Stimulated activated CD8-positive, alpha-beta memory T cell treated with anti-CD3 and anti-CD28 coated beads, Interleukin-7, amount 100 ng/mL, for 24 hours (primary cell): ENCODE data around the gene LMX1A.

Experiments
- DNase-seq: peaks from one replicate; pipeline ENCODE4 v3.0.0-alpha.2; 2020; ENCODE audit warnings: low read depth

Gene LMX1A

DNA sequence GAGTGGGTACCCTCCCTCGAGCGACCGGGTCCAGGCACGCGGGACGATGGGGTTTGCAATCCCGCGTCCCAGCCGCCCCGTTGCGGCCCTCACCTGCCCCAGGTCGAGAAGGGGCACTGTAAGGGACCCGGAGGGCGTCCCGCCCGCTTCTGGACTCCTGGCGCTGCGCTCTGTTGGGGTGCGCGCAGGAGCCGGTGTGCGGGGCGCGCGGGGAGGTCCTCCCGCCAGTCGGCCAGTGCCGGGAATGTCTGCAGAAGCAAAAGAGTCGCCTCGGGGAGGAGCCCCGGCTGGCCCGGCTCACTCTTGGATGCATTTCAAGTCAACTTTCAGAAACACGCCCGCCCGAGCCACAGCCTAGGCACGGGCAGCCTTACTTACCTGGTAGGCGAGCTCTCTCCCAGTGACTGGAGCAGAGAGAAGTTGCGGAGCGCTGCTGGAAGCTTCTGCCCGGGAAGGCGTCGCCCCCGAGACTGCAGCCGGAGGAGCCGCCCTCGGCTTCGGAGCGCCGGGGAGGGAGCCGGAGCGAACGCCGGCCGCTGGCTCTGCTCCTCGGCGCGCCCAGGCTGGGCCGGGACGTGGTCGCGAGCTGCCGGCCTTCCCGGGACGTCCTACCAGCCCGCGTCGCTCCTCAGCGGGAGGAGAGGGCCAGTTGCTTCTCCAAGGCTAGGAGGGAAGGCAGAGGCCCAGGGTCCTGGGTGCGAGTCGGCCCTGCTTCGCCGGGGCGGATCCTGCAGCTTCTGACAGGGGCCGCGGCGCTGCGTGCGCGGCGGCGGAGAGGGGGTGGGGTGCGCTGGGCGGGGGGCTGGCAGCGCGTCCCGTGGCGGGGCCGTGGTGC is at the start of gene LMX1A:
TSS of gene LMX1A (minus strand) at position 739 of the 835 bp plus-strand sequence. CDS start 1,156 bp downstream, outside the sequence.
- no peak for DNase-seq

DNA sequence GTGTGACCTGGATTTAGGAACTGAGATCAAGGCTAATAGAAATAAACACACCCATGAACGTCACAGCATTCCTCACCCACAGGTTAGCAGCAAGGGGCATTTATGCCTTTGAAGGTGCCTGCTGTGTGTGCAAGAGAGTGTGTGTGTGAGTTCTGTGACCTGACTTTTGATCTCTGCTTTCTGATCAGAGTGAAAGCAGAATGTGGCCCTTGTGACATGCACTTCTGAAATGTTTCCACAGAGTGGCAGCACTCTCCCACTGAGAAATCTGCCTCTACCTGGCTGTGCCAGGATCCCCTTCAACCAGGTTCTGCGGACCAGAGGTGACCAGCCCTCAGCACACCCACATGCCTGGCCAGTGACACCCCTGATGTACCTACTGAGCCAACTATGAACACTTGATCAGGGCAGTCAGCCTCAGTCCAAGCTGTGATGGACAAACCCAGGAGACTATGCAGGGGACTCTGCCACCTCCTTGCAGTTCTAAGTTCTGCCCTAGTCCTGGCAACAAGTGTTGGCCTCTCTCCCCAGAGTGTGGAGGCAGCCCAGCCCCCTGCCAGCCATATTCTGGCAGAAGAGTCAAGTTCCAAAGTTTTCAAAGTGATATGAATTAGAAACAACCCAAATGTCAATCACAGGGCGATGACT is 47.4 kb upstream of the LMX1A start:
- DNase-seq, result no peak

DNA sequence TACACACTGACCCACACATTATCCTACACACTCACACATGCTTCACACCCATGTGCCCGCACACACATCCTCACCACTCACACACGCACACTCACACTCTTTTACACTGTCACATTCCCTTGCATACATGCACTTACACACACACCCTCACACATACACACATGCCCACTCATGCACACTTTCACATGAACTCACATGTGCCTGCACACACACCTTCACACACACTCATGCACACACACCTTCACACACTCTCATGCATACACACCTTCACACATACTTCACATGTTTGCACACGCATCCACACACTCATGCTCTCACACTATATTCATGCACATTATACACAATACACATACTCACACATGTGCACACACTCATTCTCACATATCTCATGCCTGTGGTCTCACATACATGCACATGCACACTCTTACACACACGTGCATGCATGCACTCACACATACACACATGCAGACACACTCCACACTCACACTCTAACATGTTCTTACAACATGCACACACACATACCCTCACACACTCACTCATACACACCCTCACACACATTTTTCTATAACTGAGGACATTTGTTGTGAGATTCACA is 46.1 kb upstream of the LMX1A start:
- no peak for DNase-seq

DNA sequence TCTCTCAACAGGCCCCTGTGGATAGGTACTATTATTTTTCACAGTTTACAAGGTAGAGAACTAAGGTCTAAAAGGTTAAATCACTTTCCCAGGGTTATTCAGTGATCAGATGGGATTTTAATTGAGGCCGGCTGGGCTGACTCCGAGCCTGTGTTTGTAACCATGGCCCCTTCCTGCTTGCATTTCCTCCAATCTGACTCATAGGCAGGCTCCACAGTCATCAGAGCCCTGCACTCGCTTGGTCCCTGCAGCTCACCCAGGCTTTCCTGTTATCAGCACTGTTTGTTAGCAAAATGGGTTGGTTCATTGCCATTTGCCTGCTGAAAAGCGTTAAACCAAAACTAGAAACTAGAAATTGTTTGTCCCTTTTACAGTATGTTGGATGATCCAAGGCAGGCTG is 41.4 kb upstream of the LMX1A start:
- no peak for DNase-seq

DNA sequence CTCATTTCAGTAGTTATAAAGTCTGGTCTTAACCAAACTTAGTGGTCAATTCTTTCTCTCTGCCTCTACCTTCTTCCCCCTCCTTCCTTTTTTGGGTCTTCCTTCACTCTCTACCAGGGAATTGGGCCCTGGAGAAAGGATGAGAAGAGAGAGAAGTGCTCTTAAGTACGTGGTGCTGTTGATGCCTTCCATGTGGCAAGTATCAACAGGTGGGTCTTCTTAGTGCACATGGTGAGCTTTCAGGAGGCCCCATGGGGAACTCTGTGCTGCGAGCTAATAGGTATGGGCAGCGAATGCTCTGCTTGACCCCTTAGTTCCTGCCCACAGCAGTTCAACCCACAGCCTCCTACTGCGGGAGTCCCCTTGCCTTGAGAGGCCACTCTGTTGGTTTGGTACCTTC is 39.4 kb upstream of the LMX1A start:
- no peak for DNase-seq

DNA sequence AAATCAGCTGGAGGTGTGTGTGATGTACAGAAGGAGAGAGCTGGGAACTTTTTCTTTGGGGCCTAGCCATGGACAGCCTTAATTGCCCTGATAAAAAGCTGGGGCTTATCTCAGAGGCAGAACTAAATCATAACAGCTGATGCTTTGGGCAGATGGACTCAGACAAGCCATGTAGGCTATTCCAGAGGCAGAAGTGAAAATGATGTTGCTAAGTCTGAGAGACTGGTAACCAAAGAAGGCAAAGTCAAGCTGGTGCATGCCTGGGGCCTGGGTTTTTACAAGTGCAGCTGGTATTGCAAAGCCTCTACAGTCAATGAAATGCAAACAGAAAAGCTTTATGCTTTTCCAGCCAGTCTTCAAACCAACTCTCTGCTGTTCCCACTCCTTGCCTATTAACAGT is 39.0 kb upstream of the LMX1A start:
- no peak for DNase-seq

DNA sequence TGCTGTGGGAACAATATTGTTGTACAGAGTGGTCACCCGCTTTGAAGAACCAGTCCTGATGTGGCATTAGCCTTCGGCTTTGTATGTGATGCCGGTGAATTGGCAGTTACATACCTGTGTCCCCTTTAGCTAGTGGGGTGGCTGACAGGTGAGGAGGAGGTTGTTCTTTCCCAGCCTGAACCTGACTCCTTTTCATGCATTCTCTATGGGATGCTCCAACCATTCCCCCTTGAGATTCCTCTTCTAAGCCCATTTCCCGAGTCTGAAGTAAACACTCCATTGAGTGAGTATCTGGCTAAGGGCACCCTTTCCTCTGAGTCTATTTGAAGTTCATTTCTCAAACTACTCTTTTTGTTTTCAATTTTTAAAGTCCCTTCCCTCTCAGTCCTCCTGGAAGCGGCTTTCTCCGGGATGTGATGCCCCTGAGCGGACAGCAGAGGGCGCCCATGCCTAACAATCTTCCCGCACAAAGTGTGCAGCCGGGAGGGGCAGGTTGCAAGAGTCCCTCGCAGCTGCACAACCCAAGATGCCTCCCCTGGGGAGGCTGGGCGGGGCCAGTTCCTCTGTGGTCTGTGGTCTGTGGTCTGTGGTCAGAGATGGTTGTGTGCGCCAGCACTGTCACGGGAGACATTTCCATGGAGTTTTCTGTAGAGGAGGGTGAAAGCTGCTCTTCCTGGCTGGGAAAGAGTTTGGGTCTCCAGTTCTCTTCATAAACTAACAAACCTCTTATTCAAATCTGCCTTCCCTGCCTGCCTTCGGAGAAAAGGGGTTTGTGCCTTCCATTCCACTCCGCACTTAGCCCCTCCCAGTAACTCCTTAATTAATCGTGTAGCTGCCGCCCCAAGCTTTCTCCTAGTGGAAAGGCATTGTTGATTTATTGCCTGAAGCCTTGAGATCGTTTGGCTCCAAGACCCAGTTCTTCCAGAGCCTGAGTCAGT is 36.4 kb upstream of the LMX1A start:
- DNase-seq, result peak; percentile 72

DNA sequence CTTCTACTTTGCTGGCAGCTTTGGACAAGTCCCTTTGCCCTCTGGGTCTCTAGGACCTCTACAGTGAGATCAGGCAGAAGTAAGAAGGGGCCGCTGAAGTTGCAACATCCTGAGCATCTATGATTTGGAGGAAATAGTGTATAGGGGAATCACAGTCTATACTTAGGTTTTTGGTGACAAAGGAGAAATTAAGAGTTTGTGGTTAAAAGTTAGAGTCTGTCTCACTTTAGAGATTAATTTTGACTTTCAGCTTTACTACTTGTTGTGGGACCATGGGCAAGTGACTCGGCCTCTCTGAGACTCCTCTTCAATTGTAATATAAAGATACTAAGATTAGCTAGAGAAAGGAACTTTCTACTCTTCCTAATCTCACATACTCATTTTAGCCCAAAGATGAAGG is 33.1 kb upstream of the LMX1A start:
- DNase-seq, result no peak

DNA sequence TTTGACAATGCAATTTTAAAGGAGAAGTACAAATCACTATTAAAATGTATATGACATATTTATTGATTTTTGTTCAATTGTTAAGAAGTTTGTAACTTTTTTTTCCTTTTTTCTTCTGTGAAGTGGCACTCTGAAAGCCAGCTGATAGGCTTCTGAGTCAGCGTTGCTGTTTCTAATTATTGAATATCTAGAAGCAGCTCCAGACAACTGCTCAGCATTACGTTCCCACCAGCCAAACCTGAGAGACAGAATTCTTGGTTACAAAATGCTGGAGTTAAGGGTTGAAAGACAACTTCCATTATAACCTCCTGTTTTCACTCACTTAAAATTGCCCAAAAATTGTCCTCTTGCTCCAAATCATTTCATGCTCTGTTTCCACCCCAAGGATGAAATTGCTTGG is 31.4 kb upstream of the LMX1A start:
- no peak for DNase-seq

DNA sequence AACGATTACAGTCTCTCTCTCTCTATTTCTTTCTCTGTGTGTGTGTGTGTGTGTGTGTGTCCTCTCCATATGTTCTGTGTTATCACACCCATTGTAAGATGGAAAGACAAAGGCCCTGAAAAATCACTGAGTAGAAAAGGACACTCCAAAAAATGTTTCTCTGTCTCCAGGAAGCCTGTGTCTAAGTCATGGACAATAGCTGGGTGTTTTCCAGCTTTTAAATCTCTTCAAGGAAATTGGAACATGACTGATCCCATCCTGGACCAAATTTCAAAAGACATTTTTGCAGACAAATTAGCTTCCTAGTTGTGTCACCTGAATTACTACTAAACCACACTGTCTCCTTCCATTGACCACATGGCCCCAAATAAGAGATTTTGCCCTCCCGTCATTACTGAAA is 31.0 kb upstream of the LMX1A start:
- no peak for DNase-seq

DNA sequence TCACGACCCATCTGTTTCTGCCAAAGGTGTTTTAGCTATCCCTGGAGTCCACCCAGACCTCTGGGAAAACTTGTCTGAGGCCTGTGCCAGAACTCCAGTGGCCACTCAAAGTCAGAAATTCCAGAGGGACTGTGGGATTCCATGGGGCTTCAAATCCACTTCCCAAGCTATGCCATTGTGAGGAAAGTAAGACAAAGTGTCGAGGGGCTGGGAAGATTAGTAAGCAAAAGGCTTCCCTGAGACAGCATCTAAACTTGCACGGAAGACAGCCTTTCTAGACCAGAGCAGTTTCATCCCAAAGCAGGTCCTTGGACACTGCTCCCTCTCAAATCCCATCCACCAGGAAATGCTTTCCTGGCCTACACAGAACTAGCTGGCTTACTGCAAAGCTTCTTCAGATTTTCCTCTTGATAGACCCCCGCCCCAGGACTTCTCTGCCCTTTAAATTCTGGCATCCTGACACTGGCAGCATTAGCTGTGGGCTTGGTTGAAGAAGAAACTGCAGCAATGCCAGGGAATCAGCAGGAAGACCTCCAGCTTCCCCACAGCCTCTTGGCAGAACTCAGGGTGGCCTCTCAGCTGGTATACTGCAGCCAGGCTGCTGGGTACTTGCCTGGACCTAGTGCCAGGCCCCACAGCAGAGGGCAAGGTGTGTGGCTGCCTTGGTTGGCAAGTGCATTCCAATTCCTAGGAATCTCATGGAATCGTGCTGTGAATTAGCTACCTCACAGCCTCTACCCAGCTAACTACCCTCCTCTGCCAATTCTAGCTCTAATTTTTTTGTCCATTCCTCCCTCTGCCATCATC is 27.3 kb upstream of the LMX1A start:
- DNase-seq, result no peak

DNA sequence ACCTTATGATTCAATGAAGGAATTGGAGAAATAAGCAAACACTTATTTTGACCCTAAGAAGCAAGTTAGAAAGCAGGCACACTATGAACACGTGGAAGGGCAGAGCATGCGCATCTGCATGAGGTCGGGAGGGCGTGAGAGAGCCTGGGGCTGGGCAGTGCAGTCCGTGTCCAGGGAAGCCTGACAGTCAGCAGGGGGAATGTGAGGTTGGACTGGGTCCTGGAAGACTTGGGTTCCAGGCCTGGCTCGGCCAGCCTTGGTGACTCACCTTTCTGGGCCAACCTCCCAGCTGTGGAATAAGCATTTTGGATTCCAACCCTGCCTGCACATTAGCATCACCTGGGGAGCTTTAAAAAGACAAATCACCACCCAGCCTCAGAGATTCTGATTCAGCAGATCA is 26.6 kb upstream of the LMX1A start:
- DNase-seq, result no peak

DNA sequence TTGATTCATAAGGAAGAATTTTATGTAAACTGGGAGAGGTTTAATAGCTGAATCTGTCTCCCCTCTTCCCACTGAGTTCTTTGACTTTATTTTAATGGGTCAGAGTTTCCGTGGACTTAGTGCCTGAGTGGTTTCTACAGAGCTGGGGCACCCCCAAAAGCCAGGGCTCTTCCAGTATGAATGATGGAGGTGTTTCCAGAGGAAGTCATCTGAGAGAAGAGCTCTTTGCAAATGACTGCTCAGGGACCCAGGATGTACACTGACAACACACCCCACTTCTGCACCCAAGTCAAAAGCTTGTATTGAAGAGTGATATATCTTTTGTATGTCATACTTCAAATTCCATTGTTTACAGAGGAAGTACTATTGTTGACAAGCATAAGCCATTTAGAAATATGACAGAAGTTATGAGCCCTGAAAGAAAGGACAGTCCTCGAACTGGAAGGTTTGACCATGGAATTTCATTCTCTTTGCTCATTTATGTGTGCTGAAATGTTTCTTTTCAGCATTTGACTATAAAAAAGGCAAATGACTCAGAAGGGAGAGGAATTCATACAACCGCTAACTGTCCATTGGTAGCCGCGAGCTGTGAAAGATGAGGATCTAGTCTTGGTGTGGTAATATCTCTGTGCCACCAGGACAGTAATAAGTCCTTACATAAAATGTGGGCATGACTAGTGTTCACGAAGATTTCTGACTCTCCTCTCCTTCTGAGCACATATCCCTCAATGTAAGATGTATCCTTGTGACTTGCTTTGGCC is 25.4 kb upstream of the LMX1A start:
- DNase-seq, result no peak

DNA sequence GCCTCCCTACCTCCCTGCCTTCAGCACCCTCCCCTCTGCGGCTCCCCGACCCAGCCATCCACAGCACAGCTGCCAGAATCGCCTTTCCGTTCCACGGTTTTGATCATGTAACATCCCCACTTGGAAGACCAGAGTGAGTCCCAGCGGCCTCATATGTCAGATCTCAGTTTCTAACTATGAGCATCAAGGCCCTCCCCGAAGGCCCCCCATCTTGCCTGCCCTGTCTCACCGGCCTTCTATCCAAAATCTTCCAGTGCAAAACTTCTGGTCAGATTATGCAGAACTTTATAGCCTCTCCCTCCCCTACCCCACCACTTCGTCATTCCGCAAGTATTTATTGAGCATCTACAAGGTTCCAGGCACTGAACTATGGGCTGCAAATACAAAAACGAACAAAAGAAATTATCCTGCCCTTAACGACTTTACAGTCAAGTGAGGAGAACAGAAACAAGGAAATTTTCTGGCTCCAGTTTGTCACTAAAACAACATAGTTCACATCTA is 20.3 kb upstream of the LMX1A start:
- DNase-seq, result no peak

DNA sequence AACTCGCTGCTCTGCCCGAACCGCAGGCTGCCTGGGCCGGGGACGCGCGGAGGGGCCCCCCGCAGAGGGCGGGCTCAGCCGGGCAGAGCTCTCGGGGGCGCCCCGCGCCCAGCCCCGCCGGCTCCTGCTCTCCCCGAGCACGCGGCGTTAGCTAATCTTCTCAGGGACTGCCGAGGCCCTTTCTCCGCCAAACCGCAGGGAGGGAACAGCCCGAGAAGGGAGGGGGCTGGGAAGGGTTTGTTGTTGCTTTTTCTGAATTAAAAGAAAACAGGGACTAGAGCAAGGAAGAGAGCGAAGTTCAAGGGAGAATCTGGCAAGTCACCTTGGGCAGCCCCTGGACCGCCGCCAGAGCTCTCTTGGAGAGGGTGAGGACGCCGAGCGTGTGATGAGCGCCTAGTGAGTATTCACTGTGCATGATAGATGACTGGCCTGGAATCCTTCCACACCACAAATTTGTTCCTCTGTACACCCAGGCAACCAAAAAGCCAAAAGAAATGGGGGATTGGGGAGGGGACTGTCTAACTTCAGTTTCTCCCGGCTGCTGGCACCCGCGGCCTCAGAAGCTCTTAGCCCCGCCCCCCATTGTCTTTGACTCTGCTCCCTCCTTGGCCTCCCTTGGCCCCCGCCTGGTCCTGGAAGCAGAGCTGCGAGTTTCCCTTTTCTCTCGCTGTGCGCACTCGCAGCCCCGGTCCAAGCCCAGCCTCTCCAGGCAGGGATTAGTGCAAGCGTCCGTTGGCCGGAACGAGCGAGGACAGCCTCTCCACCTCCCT is 19.7 kb upstream of the LMX1A start:
- DNase-seq, result no peak

DNA sequence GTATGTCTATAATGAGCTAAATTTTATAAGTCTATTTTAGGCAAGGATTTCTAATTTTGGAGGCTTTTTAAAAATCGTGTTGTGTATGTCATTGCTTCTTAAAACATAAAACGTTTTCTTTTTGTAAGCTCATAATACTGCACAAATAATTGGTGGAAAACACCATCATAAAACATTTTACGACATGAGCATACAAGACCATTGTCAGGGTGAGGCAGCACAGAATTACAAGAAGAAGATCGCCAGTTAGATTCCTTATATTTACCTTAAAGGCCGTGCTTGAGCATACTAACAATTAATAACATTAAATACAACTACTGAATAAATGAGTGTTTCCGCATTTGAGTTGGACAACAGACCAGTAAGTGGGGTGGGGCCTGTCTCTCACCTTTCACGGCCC is 19.1 kb upstream of the LMX1A start:
- DNase-seq, result no peak

DNA sequence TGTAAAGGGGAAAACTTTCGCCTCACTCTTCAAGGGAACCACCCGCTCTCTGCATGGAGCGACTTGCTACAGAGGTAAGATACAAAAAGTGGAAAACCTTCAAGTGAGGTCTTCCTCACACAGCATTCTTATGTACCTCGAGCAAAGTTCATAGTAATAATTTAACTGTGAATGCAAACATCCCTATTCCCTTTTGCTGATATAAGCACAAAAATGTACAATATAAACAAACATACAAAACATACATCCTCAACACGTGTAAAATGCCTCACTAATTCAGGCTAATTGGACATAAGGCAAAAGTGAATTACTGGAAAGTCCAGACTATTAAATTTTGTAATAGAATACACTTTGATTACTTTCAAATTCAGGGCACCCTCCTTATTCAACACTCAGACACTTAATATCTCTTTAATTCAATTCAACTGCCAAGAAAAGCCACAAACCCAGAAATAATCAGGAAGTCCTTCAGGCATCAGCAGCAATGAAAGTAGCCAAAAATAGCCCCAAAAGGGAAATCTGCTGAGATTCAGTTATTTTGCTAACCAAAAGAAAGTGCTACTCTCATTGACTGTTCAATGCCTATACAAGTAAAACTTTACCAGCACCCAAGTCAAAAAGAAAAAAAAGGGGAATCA is 15.2 kb upstream of the LMX1A start:
- DNase-seq, result no peak

DNA sequence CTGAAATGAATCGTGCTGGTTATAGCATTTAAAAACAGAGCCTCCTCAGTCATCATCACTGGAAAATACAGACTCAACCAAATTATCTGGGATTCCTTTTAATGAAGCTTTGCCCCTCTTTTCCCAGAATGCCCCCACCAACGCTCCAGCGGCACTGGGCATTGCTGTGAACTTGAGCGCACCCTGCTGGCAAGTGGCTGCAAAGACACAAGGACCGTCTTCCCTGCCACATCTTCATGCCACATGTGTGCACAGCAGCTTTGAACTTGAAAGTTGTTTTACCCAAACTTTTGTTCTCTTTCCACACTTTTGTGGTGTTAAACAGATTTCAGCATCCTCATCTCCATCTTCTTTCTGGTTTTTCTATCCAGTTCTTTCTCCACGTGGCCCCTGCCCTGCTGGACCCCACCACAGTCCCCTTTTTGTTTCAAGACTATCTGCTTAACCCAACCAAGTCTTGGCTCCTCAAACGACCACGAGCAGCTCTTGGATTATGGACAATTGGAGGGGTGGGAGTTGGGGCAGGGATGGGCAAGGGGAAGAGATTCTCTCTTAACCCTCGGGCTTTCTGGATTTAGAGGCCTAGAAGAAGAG is 12.8 kb upstream of the LMX1A start:
- peak; percentile 19 for DNase-seq
